H1 (cell line): ENCODE measurements around the gene SMARCA2. TPM values are rescaled to one million over a fixed set of nuclear protein-coding genes. Genes with fewer than 3 reads are reported as not detected.

Experiments used
- CTCF ChIA-PET: fragments of 300-600 bp; sonication (Branson Sonifier 250); formaldehyde crosslinking; loops from one replicate; lab custom pipeline; 2021; ENCODE audit not compliant: partially characterized antibody; lab: Charles Lee
- POLR2A ChIA-PET: fragments of 300-600 bp; sonication (Branson Sonifier 250); formaldehyde crosslinking; loops from one replicate; lab custom pipeline; 2021; ENCODE audit warnings: inconsistent platforms; ENCODE audit not compliant: partially characterized antibody; lab: Charles Lee
- DNase-seq, 2 experiments: peaks; one replicate each; pipeline versions ENCODE4 v3.0.0 to v3.0.0-alpha.2; 2010 to 2022; ENCODE audit warnings: low spot score in 2 of 2, low read depth in 1 of 2, mixed read lengths in 1 of 2
- FAIRE-seq: peaks from 2 replicates; lab custom pipeline; 2011; peaks lifted over from hg19 to GRCh38; lab: Jason Lieb, UNC
- H2AFZ ChIP-seq: 2 replicates; pipeline ENCODE4 v1.8.1; 2012; ENCODE audit warnings: low read length, inconsistent platforms
- H2AK5ac ChIP-seq: 2 replicates; pipeline ENCODE4 v1.6.1; 2013; ENCODE audit warnings: low read depth, low read length
- H2BK120ac ChIP-seq: replicated peaks from 2 replicates; pipeline ENCODE3; 2013; ENCODE audit warnings: low read depth, low read length, inconsistent platforms
- H2BK12ac ChIP-seq: 2 replicates; pipeline ENCODE4 v1.6.1; 2013; ENCODE audit warnings: low read depth, low read length
- H2BK15ac ChIP-seq: 2 replicates; pipeline ENCODE4 v1.6.1; 2013; ENCODE audit warnings: low read length
- H2BK20ac ChIP-seq: 2 replicates; pipeline ENCODE4 v1.6.1; 2013; ENCODE audit warnings: low read length
- H2BK5ac ChIP-seq: 2 replicates; pipeline ENCODE4 v1.6.1; 2013; ENCODE audit warnings: low read depth, low read length
- H3K14ac ChIP-seq: 2 replicates; pipeline ENCODE4 v1.6.1; 2013; ENCODE audit warnings: inconsistent platforms; ENCODE audit not compliant: insufficient read length
- H3K18ac ChIP-seq: 2 replicates; pipeline ENCODE4 v1.6.1; 2013; ENCODE audit warnings: low read length; ENCODE audit errors: extremely low read depth
- H3K23ac ChIP-seq: 2 replicates; pipeline ENCODE4 v1.6.1; 2013; ENCODE audit warnings: inconsistent platforms; ENCODE audit not compliant: insufficient read length
- H3K23me2 ChIP-seq: 2 replicates; pipeline ENCODE4 v1.6.1; 2013; ENCODE audit warnings: low read depth, low read length
- H3K27ac ChIP-seq: 2 replicates; pipeline ENCODE4 v1.6.1; 2011; ENCODE audit warnings: low read depth, low read length, inconsistent platforms
- H3K27me3 ChIP-seq, 4 experiments: replicated peaks in 1 of 4; 1 replicate in 1 of 4; 2 replicates in 3 of 4; pipeline versions ENCODE4 v1.6.1 to v1.8.1; 2011 to 2013; ENCODE audit warnings: low read length in 3 of 4, mild to moderate bottlenecking in 3 of 4, inconsistent platforms in 2 of 4, mixed read lengths in 2 of 4, moderate library complexity in 1 of 4; ENCODE audit not compliant: control insufficient read depth in 3 of 4, insufficient read depth in 3 of 4; ENCODE audit errors: extremely low read depth in 1 of 4
- H3K36me3 ChIP-seq, 4 experiments: 2 replicates each; pipeline versions ENCODE4 v1.6.1 to v1.8.1; 2011 to 2013; ENCODE audit warnings: mild to moderate bottlenecking in 4 of 4, low read length in 3 of 4, moderate library complexity in 2 of 4, control low read depth in 1 of 4, inconsistent platforms in 1 of 4; ENCODE audit not compliant: insufficient read depth in 4 of 4, control insufficient read depth in 2 of 4
- H3K4ac ChIP-seq: replicated peaks from 2 replicates; pipeline ENCODE3; 2013; ENCODE audit warnings: low read length, low read depth, mixed read lengths, inconsistent platforms; ENCODE audit not compliant: insufficient read length
- H3K4me1 ChIP-seq, 4 experiments: replicated peaks in 1 of 4; 1 replicate in 1 of 4; 2 replicates in 3 of 4; pipeline versions ENCODE4 v1.6.1 to v1.8.1; 2011 to 2013; ENCODE audit warnings: low read length in 3 of 4, inconsistent platforms in 2 of 4, mixed read lengths in 1 of 4; ENCODE audit not compliant: insufficient read depth in 4 of 4, control insufficient read depth in 3 of 4
- H3K4me2 ChIP-seq, 2 experiments: 2 replicates each; pipeline versions ENCODE4 v1.6.1 to v1.8.1; 2011 to 2013; ENCODE audit warnings: low read depth in 2 of 2, low read length in 2 of 2, control low read depth in 1 of 2, inconsistent platforms in 1 of 2, mild to moderate bottlenecking in 1 of 2; ENCODE audit not compliant: insufficient read depth in 1 of 2
- H3K4me3 ChIP-seq, 4 experiments: fragments of 200-600, 300-600 bp in 1 of 4; sonication (generic), shearing (Covaris generic), sonication (Bioruptor Twin) in 1 of 4; 2 replicates each; pipeline versions ENCODE4 v1.5.1 to v1.8.1; 2011 to 2016; ENCODE audit warnings: low read length in 4 of 4, low read depth in 3 of 4, control low read depth in 2 of 4, inconsistent platforms in 2 of 4, mild to moderate bottlenecking in 2 of 4, mixed read lengths in 1 of 4, moderate library complexity in 1 of 4; ENCODE audit not compliant: insufficient read depth in 2 of 4; ENCODE audit errors: extremely low read depth in 1 of 4
- H3K56ac ChIP-seq: replicated peaks from 2 replicates; pipeline ENCODE3; 2013; ENCODE audit warnings: low read depth, mild to moderate bottlenecking, mixed read lengths, low read length, inconsistent platforms; ENCODE audit not compliant: insufficient read length
- H3K79me1 ChIP-seq: 2 replicates; pipeline ENCODE4 v1.6.1; 2013; ENCODE audit warnings: low read depth, low read length, control low read depth
- H3K79me2 ChIP-seq, 2 experiments: 2 replicates each; pipeline versions ENCODE4 v1.6.1 to v1.8.1; 2012 to 2013; ENCODE audit warnings: low read length in 2 of 2, mild to moderate bottlenecking in 2 of 2, inconsistent platforms in 1 of 2; ENCODE audit not compliant: insufficient read depth in 2 of 2, control insufficient read depth in 1 of 2
- H3K9ac ChIP-seq, 4 experiments: replicated peaks in 1 of 4; 1 replicate in 1 of 4; 2 replicates in 3 of 4; pipeline versions ENCODE4 v1.6.1 to v1.8.1; 2011 to 2013; ENCODE audit warnings: low read depth in 3 of 4, low read length in 3 of 4, control low read depth in 2 of 4, mild to moderate bottlenecking in 2 of 4, moderate library complexity in 2 of 4, inconsistent platforms in 1 of 4; ENCODE audit errors: extremely low read depth in 1 of 4
- H3K9me3 ChIP-seq, 2 experiments: 2 replicates each; pipeline versions ENCODE4 v1.6.1 to v1.8.1; 2012 to 2013; ENCODE audit warnings: mild to moderate bottlenecking in 2 of 2, moderate library complexity in 2 of 2, control low read depth in 1 of 2, inconsistent platforms in 1 of 2, low read depth in 1 of 2, low read length in 1 of 2, mixed read lengths in 1 of 2; ENCODE audit not compliant: insufficient read depth in 2 of 2
- H4K20me1 ChIP-seq, 2 experiments: replicated peaks in 1 of 2; 2 replicates each; pipeline versions ENCODE3 to v1.8.1; 2011 to 2013; ENCODE audit warnings: inconsistent platforms in 2 of 2, low read length in 2 of 2, mild to moderate bottlenecking in 1 of 2; ENCODE audit not compliant: insufficient read depth in 2 of 2, control insufficient read depth in 1 of 2
- H4K5ac ChIP-seq: 2 replicates; pipeline ENCODE4 v1.6.1; 2013; ENCODE audit warnings: low read length, low read depth, mixed read lengths, inconsistent platforms; ENCODE audit not compliant: insufficient read length
- H4K8ac ChIP-seq: 2 replicates; pipeline ENCODE4 v1.8.0; 2013; ENCODE audit warnings: mild to moderate bottlenecking, moderate library complexity, low read length, inconsistent platforms; ENCODE audit not compliant: insufficient read depth; ENCODE audit errors: extremely low read depth
- H4K91ac ChIP-seq: replicated peaks from 2 replicates; pipeline ENCODE3; 2013; ENCODE audit warnings: low read length, mixed read lengths, inconsistent platforms; ENCODE audit not compliant: insufficient read length
- BACH1 ChIP-seq: IDR thresholded peaks from 2 replicates; pipeline ENCODE4 v1.6.1; 2012; ENCODE audit warnings: low read length, improper control_type of control experiment
- BRCA1 ChIP-seq: IDR thresholded peaks from 2 replicates; pipeline ENCODE4 v1.6.1; 2012; ENCODE audit warnings: low read depth, low read length, improper control_type of control experiment
- FOSL1 ChIP-seq: IDR thresholded peaks from 2 replicates; pipeline ENCODE4 v1.6.1; 2011; ENCODE audit warnings: mild to moderate bottlenecking, low read depth, low read length, moderate library complexity; ENCODE audit not compliant: insufficient read depth
- JUND ChIP-seq: IDR thresholded peaks from 2 replicates; pipeline ENCODE4 v1.6.1; 2011; ENCODE audit warnings: mild to moderate bottlenecking, improper control_type of control experiment, low read length
- PHF8 ChIP-seq: fragments of 200-600 bp; sonication (generic); conservative IDR thresholded peaks from 2 replicates; pipeline ENCODE4 v1.7.1; 2012; ENCODE audit warnings: low read depth, mild to moderate bottlenecking, inconsistent platforms, low read length, moderate library complexity
- POU5F1 ChIP-seq: IDR thresholded peaks from 2 replicates; pipeline ENCODE4 v1.6.1; 2011; ENCODE audit warnings: low read depth, mild to moderate bottlenecking, low read length, moderate library complexity
- SAP30 ChIP-seq: fragments of 300-600 bp; sonication (generic); IDR thresholded peaks from 2 replicates; pipeline ENCODE4 v1.7.1; 2012; ENCODE audit warnings: low read length, moderate library complexity, mild to moderate bottlenecking, inconsistent platforms; ENCODE audit not compliant: insufficient read depth, insufficient replicate concordance
- SIX5 ChIP-seq: IDR thresholded peaks from 2 replicates; pipeline ENCODE4 v1.6.1; 2011; ENCODE audit warnings: mild to moderate bottlenecking, low read depth, low read length
- SP4 ChIP-seq: IDR thresholded peaks from 2 replicates; pipeline ENCODE4 v1.6.1; 2012; ENCODE audit warnings: low read length, inconsistent platforms
- TAF7 ChIP-seq: optimal IDR thresholded peaks from 2 replicates; pipeline ENCODE3; 2011; ENCODE audit warnings: low read depth, mild to moderate bottlenecking, inconsistent platforms, low read length, moderate library complexity, borderline replicate concordance
- TCF12 ChIP-seq: IDR thresholded peaks from 2 replicates; pipeline ENCODE4 v1.6.1; 2011; ENCODE audit warnings: low read depth, mild to moderate bottlenecking, low read length
- YY1 ChIP-seq: IDR thresholded peaks from 2 replicates; pipeline ENCODE4 v1.6.1; 2011; ENCODE audit warnings: low read depth, mild to moderate bottlenecking, low read length
- ZNF274 ChIP-seq: IDR thresholded peaks from 2 replicates; pipeline ENCODE4 v1.7.0; 2012; ENCODE audit warnings: low read length, borderline replicate concordance; ENCODE audit errors: extremely low read depth
- WGBS, 2 experiments: shearing (Covaris generic) in 1 of 2; methylation state at CpG; one replicate each; pipeline versions ENCODE4 v1.1.6 to v1.1.7; 2013 to 2015; ENCODE audit warnings: low lambda C conversion rate in 2 of 2, mixed read lengths in 2 of 2, inconsistent platforms in 1 of 2, low coverage in 1 of 2, missing lambda C conversion rate in 1 of 2; ENCODE audit not compliant: insufficient replicate concordance in 2 of 2, insufficient coverage in 1 of 2, insufficient read length in 1 of 2; ENCODE audit errors: extremely low coverage in 1 of 2, missing lambda C conversion rate in 1 of 2; 5-methylcytosine and 5-hydroxymethylcytosine counted together
- polyA plus RNA-seq, 7 experiments: library from polyadenylated mRNA; depleted of rRNA in 3 of 7; stranded (reverse) in 5 of 7; unstranded in 2 of 7; fragments of >200 nt in 5 of 7; fragments of 200-250 nt in 2 of 7; gene quantifications; 1 replicate in 5 of 7; 2 replicates in 1 of 7; 4 replicates in 1 of 7; pipeline versions ENCODE4 v1.2.1 to v1.2.3, GENCODE V29; 2011 to 2013; ENCODE audit warnings: missing spikeins in 2 of 7, mixed read lengths in 2 of 7
- total RNA-seq: library from RNA; stranded (reverse); fragmentation: NEBNext Ultra II Directional; extraction: Animal tissue kit (Norgen Biotek cat#: 25700); gene quantifications from 2 replicates; pipeline ENCODE4 v1.2.1, GENCODE V29; 2021
- TF ChIP-seq, protein P1 (sequence below): IDR thresholded peaks from 2 replicates; pipeline ENCODE4 v1.6.1; 2012; ENCODE audit warnings: inconsistent platforms

The SMARCA2 gene
- total and polyA plus RNA-seq, 2 of the 8 experiments (the other 6 are each of a cell fraction or from before 2014, with no cell fraction given): 6.3 to 21.7 TPM

DNA sequence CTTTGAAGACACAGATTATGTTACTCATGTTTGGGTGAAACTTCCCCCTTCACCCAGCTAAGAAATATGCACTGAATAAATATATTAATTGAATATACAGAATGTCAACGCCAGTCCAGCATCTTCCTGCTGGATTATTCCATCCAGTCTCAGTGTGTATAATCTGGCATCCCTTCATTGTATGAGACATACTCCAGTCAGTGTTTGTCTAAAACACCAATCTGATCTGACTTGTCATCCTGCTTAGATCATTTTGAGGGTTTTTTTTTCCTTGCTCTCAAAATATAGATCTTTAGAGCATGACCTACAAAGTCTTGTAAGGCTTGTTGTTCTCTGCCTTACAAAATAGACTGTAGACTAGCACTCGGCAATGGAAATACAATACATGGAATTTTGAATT lies 195.1 kb downstream of the SMARCA2 start:
- ChIA-PET CTCF (interaction anchor here (1.1 to 1.3 kb wide), 4 partner anchors 10 to 56 kb away, joined by 3 to 4 read pairs (median 4); no protein-coding TSS in a partner anchor), POLR2A (interaction anchor here (1.6 kb wide), 1 partner anchor 31 kb away, joined by 3 read pairs; no protein-coding TSS in a partner anchor)
- Histone ChIP-seq H2BK120ac (no peak overlapping the region), H4K5ac (no peak overlapping the region), H4K20me1 (no peaks in the 10 kb centered on the region), H3K56ac (no peak overlapping the region), H2AFZ (no peak overlapping the region), H3K14ac (no peak overlapping the region), H3K23me2 (no peaks in the 10 kb centered on the region), H3K18ac (no peak overlapping the region), H3K36me3 (no peaks in the 10 kb centered on the region), H3K27ac (no peak overlapping the region), H3K9me3 (no peaks in the 10 kb centered on the region), H3K79me2 (no peaks in the 10 kb centered on the region), H2AK5ac (no peak overlapping the region), H2BK5ac (no peak overlapping the region), H3K79me1 (no peaks in the 10 kb centered on the region), H3K4ac (no peak overlapping the region), H2BK12ac (no peak overlapping the region), H2BK20ac (no peak overlapping the region), H2BK15ac (no peak overlapping the region), H4K8ac (no peak overlapping the region), H4K91ac (no peak overlapping the region), H3K23ac (no peak overlapping the region), H3K4me1 (no peaks in the 10 kb centered on the region), H3K9ac (no peak overlapping the region), H3K4me2 (no peak overlapping the region), H3K27me3 (no peaks in the 10 kb centered on the region), H3K4me3 (no peak overlapping the region)
- 90% methylated on average over 2 of the region's 2 CpGs; no CpG with 5 or more reads in 1 of the 2 experiments for WGBS, 2 experiments
- FAIRE-seq (no peak), DNase-seq (no peak)
- TF ChIP-seq YY1 (no peak), SAP30 (no peak), TAF7 (no peak), BACH1 (no peak), PHF8 (no peak), SIX5 (no peak), SP4 (no peak), TCF12 (no peak), BRCA1 (no peak), FOSL1 (no peak), JUND (no peak), ZNF274 (no peak), POU5F1 (no peak)
- TF ChIP-seq, protein P1, sequence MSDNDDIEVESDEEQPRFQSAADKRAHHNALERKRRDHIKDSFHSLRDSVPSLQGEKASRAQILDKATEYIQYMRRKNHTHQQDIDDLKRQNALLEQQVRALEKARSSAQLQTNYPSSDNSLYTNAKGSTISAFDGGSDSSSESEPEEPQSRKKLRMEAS: no peak
